OCI-M2 (cell line): ENCODE data around the gene RGS7.
"Not testable (repeated sequence)": the region's sequence is repeated elsewhere in the genome, so short reads cannot be mapped to it uniquely, and the experiment has no call there.

ENCODE experiments used
- DNase-seq: peaks from one replicate; lab custom pipeline; 2025; ENCODE audit not compliant: unreplicated experiment; lab: John Stamatoyannopoulos, UW

Gene RGS7

GRCh38 chr1:241142493-241142892, 214.5 kb downstream of the RGS7 start:
- DNase-seq: no peak

- DNase-seq: not testable (repeated sequence)
Measured at GRCh38 chr1:241141646-241142045, 215.4 kb downstream of the RGS7 start.

- DNase-seq: no peak
Measured at GRCh38 chr1:241140670-241141069, 216.3 kb downstream of the RGS7 start.

- no peak for DNase-seq
Measured at GRCh38 chr1:241139047-241139446, 218.0 kb downstream of the RGS7 start.

- no peak for DNase-seq
Measured at GRCh38 chr1:241138248-241138647, 218.8 kb downstream of the RGS7 start.

- DNase-seq: no peak
Measured at GRCh38 chr1:241136389-241136788, 220.6 kb downstream of the RGS7 start.

- no peak for DNase-seq
Measured at GRCh38 chr1:241131636-241132194, 225.3 kb downstream of the RGS7 start.

- no peak for DNase-seq
Measured at GRCh38 chr1:241130881-241131280, 226.1 kb downstream of the RGS7 start.

GRCh38 chr1:241129207-241129960, 227.6 kb downstream of the RGS7 start:
- no peak for DNase-seq

GRCh38 chr1:241125286-241125685, 231.7 kb downstream of the RGS7 start:
- no peak for DNase-seq

- no peak for DNase-seq
Measured at GRCh38 chr1:241118049-241118448, 239.0 kb downstream of the RGS7 start.

GRCh38 chr1:241115784-241116183, 241.2 kb downstream of the RGS7 start:
- no peak for DNase-seq

- DNase-seq: no peak
Measured at GRCh38 chr1:241114699-241115233, 242.2 kb downstream of the RGS7 start.

- DNase-seq: no peak
Measured at GRCh38 chr1:241113557-241113956, 243.4 kb downstream of the RGS7 start.

- no peak for DNase-seq
Measured at GRCh38 chr1:241109039-241109438, 248.0 kb downstream of the RGS7 start.

- no peak for DNase-seq
Measured at GRCh38 chr1:241105147-241105546, 251.9 kb downstream of the RGS7 start.

GRCh38 chr1:241102664-241103063, 254.3 kb downstream of the RGS7 start:
- no peak for DNase-seq

GRCh38 chr1:241101622-241102021, 255.4 kb downstream of the RGS7 start:
- DNase-seq: no peak

GRCh38 chr1:241097479-241097878, 259.5 kb downstream of the RGS7 start:
- no peak for DNase-seq

- no peak for DNase-seq
Measured at GRCh38 chr1:241096982-241097381, 260.0 kb downstream of the RGS7 start.

GRCh38 chr1:241095847-241096246, 261.2 kb downstream of the RGS7 start:
- DNase-seq: no peak

- no peak for DNase-seq
Measured at GRCh38 chr1:241090798-241091197, 266.2 kb downstream of the RGS7 start.

GRCh38 chr1:241089066-241089465, 267.9 kb downstream of the RGS7 start:
- not testable (repeated sequence) for DNase-seq
